MM.1S (cell line): Measurements from ENCODE around the gene PCGF3.

Experiments
- CTCF ChIP-seq: fragments of 300-600 bp; sonication (generic); IDR thresholded peaks from 2 replicates; pipeline ENCODE4 v1.5.1; 2016; ENCODE audit warnings: antibody characterized with exemption, low read length, mixed read lengths
- EZH2 ChIP-seq: fragments of 300-600 bp; sonication (generic); optimal IDR thresholded peaks from 2 replicates; pipeline ENCODE3; 2017; ENCODE audit warnings: low read depth, mild to moderate bottlenecking, antibody characterized with exemption, low read length, mixed read lengths
- EZH2phosphoT487 ChIP-seq: fragments of 300-600 bp; sonication (generic); IDR thresholded peaks from 2 replicates; pipeline ENCODE4 v1.6.1; 2018; ENCODE audit warnings: antibody characterized with exemption, low read length

- no peak for TF ChIP-seq CTCF
- TF ChIP-seq EZH2, result no peak
- TF ChIP-seq EZH2phosphoT487, result no peak
These were observed 112.7 kb downstream of the PCGF3 start for GRCh38 chr4:818106-818921.
